Left lung (tissue), 10 donors: ENCODE measurements around the gene F2RL1. TPM values are rescaled to one million over a fixed set of nuclear protein-coding genes. Genes with fewer than 3 reads are reported as not detected.
A peak's percentile ranks its signal among the peaks of the same experiment; 100 is the strongest.
"Not testable (repeated sequence)": the region's sequence is repeated elsewhere in the genome, so short reads cannot be mapped to it uniquely, and the experiment has no call there.

ENCODE experiments used
- ATAC-seq: fragments of 200-7000 bp; cut with Tn5 transposase; one replicate; pipeline ENCODE4 v1.9.1; 2020; ENCODE audit warnings: moderate library complexity
- DNase-seq, 4 donors: peaks; one replicate each; pipeline ENCODE4 v3.0.0-alpha.2; 2013 to 2020
- H3K27ac ChIP-seq, 2 donors: fragments of 200-600 bp; sonication (generic) in 1 of 2; one replicate each; pipeline versions ENCODE4 v1.5.0 to v1.8.0; 2020 to 2021
- H3K27me3 ChIP-seq, 2 donors: fragments of 200-600 bp; sonication (generic) in 1 of 2; one replicate each; pipeline versions ENCODE4 v1.5.0 to v1.8.0; 2020 to 2021
- H3K36me3 ChIP-seq, 2 donors: fragments of 200-600 bp; sonication (generic) in 1 of 2; one replicate each; pipeline versions ENCODE4 v1.5.0 to v1.8.0; 2020 to 2021
- H3K4me1 ChIP-seq, 2 donors: fragments of 200-600 bp; one replicate each; pipeline ENCODE4 v1.8.0; 2021
- H3K4me3 ChIP-seq, 2 donors: fragments of 200-600 bp; sonication (generic) in 1 of 2; one replicate each; pipeline versions ENCODE4 v1.5.0 to v1.8.0; 2020 to 2021; ENCODE audit warnings: mild to moderate bottlenecking in 1 of 2
- H3K9me3 ChIP-seq, 2 donors: fragments of 200-600 bp; sonication (generic) in 1 of 2; one replicate each; pipeline versions ENCODE4 v1.5.0 to v1.8.0; 2020 to 2021
- intact Hi-C, 2 donors: fragments of 100-400 bp; cut with DNase I; formaldehyde crosslinking; loops; one replicate each; pipeline versions ENCODE4 v1.11.2 to v1.14.2; 2022
- polyA plus RNA-seq, 6 donors: library from polyadenylated mRNA; unstranded; fragments of 120-200 nt; gene quantifications; one replicate each; pipeline ENCODE4 v1.2.1, GENCODE V29; 2013; ENCODE audit not compliant: insufficient read length in 6 of 6
- total RNA-seq, 2 donors: library from RNA; stranded (reverse); fragmentation: NEBNext Ultra II Directional; extraction: Animal tissue kit (Norgen Biotek cat#: 25700); gene quantifications; one replicate each; pipeline ENCODE4 v1.2.1, GENCODE V29; 2021
- TF ChIP-seq, protein P1 (sequence below), 2 donors: fragments of 200-600 bp; sonication (generic) in 1 of 2; IDR thresholded peaks; one replicate each; pipeline versions ENCODE4 v1.5.0 to v1.8.0; 2021; ENCODE audit warnings: antibody characterized with exemption in 2 of 2
- donor health status: DM: no; HTN: yes; CAD: no.
- donor health status: DM: no; HTN: no; CAD: no.

The F2RL1 gene
- total and polyA plus RNA-seq, 8 donors = 6.5 to 12.0 (median 8.5) TPM

DNA sequence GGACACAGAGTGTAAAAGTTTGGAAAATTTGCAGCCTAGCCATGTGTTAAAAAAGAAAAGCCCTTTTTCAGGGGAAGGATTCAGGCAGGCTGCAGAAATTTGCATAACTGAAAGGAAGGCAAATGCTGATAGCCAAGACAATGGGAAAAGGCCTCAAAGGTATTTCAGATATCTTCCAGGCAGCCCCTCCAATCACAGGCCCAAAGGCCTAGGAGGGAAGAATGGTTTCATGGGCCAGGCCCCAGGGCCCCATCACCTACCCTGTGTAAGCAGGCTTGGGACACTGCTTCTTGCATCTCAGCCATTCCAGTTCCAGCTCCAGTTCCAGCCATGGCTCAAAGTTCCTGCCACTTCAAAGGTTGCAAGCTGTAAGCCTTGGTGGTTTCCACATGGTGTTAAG is 35.8 kb downstream of the F2RL1 start:
- Histone ChIP-seq H3K4me1 (peaks cover 0 to 83% of the 10 kb centered on the region in 2 donors), H3K9me3 (no peaks in the 10 kb centered on the region), H3K27me3 (no peaks in the 10 kb centered on the region), H3K4me3 (no peak overlapping the region), H3K36me3 (no peaks in the 10 kb centered on the region), H3K27ac (peak overlapping the region in 1 of 2 donors; percentile 92)
- no peak for DNase-seq
- TF ChIP-seq, protein P1, sequence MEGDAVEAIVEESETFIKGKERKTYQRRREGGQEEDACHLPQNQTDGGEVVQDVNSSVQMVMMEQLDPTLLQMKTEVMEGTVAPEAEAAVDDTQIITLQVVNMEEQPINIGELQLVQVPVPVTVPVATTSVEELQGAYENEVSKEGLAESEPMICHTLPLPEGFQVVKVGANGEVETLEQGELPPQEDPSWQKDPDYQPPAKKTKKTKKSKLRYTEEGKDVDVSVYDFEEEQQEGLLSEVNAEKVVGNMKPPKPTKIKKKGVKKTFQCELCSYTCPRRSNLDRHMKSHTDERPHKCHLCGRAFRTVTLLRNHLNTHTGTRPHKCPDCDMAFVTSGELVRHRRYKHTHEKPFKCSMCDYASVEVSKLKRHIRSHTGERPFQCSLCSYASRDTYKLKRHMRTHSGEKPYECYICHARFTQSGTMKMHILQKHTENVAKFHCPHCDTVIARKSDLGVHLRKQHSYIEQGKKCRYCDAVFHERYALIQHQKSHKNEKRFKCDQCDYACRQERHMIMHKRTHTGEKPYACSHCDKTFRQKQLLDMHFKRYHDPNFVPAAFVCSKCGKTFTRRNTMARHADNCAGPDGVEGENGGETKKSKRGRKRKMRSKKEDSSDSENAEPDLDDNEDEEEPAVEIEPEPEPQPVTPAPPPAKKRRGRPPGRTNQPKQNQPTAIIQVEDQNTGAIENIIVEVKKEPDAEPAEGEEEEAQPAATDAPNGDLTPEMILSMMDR (IDR thresholded peaks at IDR 0.05) = no peak
- intact Hi-C loops = no loop called here
- no peak for ATAC-seq

DNA sequence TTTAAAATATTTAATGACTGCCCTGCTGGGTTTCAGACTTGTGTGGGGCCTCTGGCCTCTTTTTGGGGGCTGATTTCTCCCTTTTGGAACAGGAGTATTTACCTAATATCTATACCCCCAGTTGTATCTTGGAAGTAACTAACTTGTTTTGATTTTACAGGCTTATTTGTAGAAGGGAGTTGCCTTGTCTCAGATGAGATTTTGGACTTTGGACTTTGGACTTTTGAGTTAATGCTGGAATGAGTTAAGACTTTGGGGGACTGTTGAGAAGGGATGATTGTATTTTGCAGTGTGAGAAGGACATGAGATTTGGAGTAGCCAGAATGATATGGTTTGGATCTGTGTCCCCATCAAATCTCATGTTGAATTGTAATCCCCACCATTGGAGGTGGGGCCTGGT is 36.7 kb downstream of the F2RL1 start:
- peak overlapping the region in 1 of 2 donors; percentile 92 for H3K27ac ChIP-seq

GRCh38 chr5:76855961-76856360 is 37.1 kb downstream of the F2RL1 start:
- Histone ChIP-seq H3K4me1 (peaks cover 0 to 78% of the 10 kb centered on the region in 2 donors), H3K9me3 (no peaks in the 10 kb centered on the region), H3K36me3 (no peaks in the 10 kb centered on the region), H3K27me3 (no peaks in the 10 kb centered on the region), H3K27ac (peak overlapping the region in 1 of 2 donors; percentile 92), H3K4me3 (no peak overlapping the region)
- peak in 1 of 4 donors; percentile 43 for DNase-seq
- peak; percentile 69 for ATAC-seq
- intact Hi-C loops = no loop called here
- TF ChIP-seq, protein P1 (IDR thresholded peaks at IDR 0.05) = no peak

More for the DNA sequence above, 36.7 kb downstream of the F2RL1 start:
- H3K27me3 ChIP-seq, intact Hi-C loops, H3K4me3 ChIP-seq, H3K9me3 ChIP-seq, H3K36me3 ChIP-seq, ATAC-seq, DNase-seq: not testable (repeated sequence)
- H3K4me1 ChIP-seq = peaks cover 0 to 83% of the 10 kb centered on the region in 2 donors

DNA sequence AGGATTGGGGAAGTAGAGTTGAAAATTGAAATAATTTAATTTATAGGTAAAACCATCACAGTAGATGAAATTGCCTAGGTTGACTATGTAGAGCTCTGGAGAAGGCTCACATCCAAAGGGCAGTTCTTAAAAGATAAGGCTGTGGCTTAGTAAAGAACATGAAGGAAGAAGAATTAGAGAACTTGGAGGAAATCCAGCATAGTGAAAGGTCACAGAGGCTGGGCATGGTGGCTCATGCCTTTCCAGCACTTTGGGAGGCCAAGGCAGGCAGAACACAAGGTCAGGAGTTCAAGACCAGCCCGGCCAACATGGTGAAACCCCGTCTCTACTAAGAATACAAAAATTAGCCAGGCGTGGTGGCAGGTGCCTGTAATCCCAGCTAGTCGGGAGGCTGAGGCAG is 38.0 kb downstream of the F2RL1 start:
- intact Hi-C loops, H3K9me3 ChIP-seq, H3K36me3 ChIP-seq, H3K27me3 ChIP-seq, H3K4me3 ChIP-seq: not testable (repeated sequence)
- Histone ChIP-seq H3K4me1 (peaks cover 0 to 71% of the 10 kb centered on the region in 2 donors), H3K27ac (peak overlapping the region in 1 of 2 donors; percentile 92)
- ATAC-seq = peak; percentile 47
- DNase-seq = peak in 1 of 4 donors; percentile 36

GRCh38 chr5:76859591-76860247 is 40.9 kb downstream of the F2RL1 start:
- H3K4me1 ChIP-seq = peaks cover 0 to 46% of the 10 kb centered on the region in 2 donors

DNA sequence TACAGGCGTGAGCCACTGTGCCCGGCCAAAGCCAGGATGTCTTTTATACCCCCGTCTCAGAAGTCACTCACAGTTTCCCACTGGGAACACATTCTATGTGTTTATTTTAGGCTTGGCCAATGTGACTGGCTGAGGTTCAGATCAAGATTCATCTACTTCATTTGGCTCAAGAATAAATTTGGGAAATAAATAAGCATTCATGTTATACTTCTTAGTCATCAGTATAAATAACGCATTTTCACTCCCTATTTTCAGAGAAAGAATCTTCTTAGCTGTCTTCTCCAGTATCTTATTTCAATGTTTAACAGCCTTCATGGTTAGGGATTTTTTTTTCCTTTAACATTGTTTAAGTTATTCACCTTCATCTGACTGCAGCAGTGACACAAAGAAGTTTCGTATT is 42.8 kb downstream of the F2RL1 start:
- H3K4me3 ChIP-seq = no peak overlapping the region
- no peak for ATAC-seq
- no peaks in the 10 kb centered on the region for H3K27me3 ChIP-seq
- intact Hi-C loops = no loop called here
- DNase-seq = no peak
- peaks cover 0 to 27% of the 10 kb centered on the region in 2 donors for H3K4me1 ChIP-seq
- no peak overlapping the region for H3K27ac ChIP-seq
- H3K9me3 ChIP-seq = no peaks in the 10 kb centered on the region
- no peaks in the 10 kb centered on the region for H3K36me3 ChIP-seq
- TF ChIP-seq, protein P1 (IDR thresholded peaks at IDR 0.05) = no peak

More at GRCh38 chr5:76859591-76860247, 40.9 kb downstream of the F2RL1 start:
- ATAC-seq (no peak), DNase-seq (peak in 1 of 4 donors; percentile 62)
- peak overlapping the region in 1 of 2 donors; percentile 48 for H3K27ac ChIP-seq
- no peaks in the 10 kb centered on the region for H3K36me3 ChIP-seq
- H3K27me3 ChIP-seq = no peaks in the 10 kb centered on the region
- TF ChIP-seq, protein P1 (IDR thresholded peaks at IDR 0.05) = no peak
- H3K4me3 ChIP-seq = no peak overlapping the region
- no peaks in the 10 kb centered on the region for H3K9me3 ChIP-seq
- intact Hi-C loops = no loop called here
